GM12878 (cell line): ENCODE measurements around the gene CDC42BPB.

ENCODE experiments used
- BCL11A ChIP-seq: IDR thresholded peaks from 2 replicates; pipeline ENCODE4 v1.6.1; 2011; ENCODE audit warnings: low read depth, low read length
- CTCF ChIP-seq, 3 experiments: IDR thresholded peaks in 2 of 3; conservative IDR thresholded peaks in 1 of 3; 2 replicates each; pipeline ENCODE4 v1.5.1; 2011; ENCODE audit warnings: low read depth in 3 of 3, low read length in 3 of 3, mild to moderate bottlenecking in 3 of 3, control low read depth in 2 of 3, moderate library complexity in 2 of 3, inconsistent platforms in 1 of 3, mixed read lengths in 1 of 3; ENCODE audit not compliant: control insufficient read depth in 2 of 3, insufficient read depth in 1 of 3; ENCODE audit errors: extremely low read depth in 1 of 3
- GATAD2B ChIP-seq: fragments of 450-650 bp; conservative IDR thresholded peaks from 2 replicates; pipeline ENCODE4 v1.6.1; 2017; ENCODE audit warnings: low read depth, mild to moderate bottlenecking, moderate library complexity
- IKZF1 ChIP-seq: fragments of 450-650 bp; conservative IDR thresholded peaks from 2 replicates; pipeline ENCODE4 v1.6.1; 2017; ENCODE audit warnings: antibody characterized with exemption, mild to moderate bottlenecking
- NRF1 ChIP-seq: conservative IDR thresholded peaks from 2 replicates; pipeline ENCODE4 v1.6.1; 2011; ENCODE audit warnings: mild to moderate bottlenecking, low read depth, low read length, improper control_type of control experiment
- POLR2A ChIP-seq: IDR thresholded peaks from 2 replicates; pipeline ENCODE4 v1.6.1; 2011; ENCODE audit warnings: low read depth, mild to moderate bottlenecking, low read length
- RAD21 ChIP-seq: IDR thresholded peaks from 2 replicates; pipeline ENCODE4 v1.6.1; 2011; ENCODE audit warnings: mild to moderate bottlenecking, low read depth, low read length, moderate library complexity; ENCODE audit not compliant: insufficient read depth

- no peak for TF ChIP-seq RAD21
- no peak for TF ChIP-seq IKZF1
- no peak for TF ChIP-seq CTCF (IDR thresholded peaks at IDR 0.05 in 2 of 3, conservative IDR thresholded peaks at IDR 0.05 in 1 of 3; ENCODE audit: control insufficient read depth in 2 of 3, extremely low read depth in 1 of 3, insufficient read depth in 1 of 3, low read depth in 3 of 3, low read length in 3 of 3)
- no peak for TF ChIP-seq BCL11A
- TF ChIP-seq NRF1, result no peak
- no peak for TF ChIP-seq GATAD2B
- no peak for TF ChIP-seq POLR2A
These were observed 38.1 kb downstream of the CDC42BPB start for GRCh38 chr14:103019236-103019635.
